Activated T-helper 1 cell treated with Interleukin-2 at 50 U/mL for 16 hours (primary cell): Measurements from ENCODE around the gene STKLD1.
"Not testable (repeated sequence)": the region's sequence is repeated elsewhere in the genome, so short reads cannot be mapped to it uniquely, and the experiment has no call there.

ENCODE experiments used
- DNase-seq: peaks from one replicate; pipeline ENCODE4 v3.0.0-alpha.2; 2020; ENCODE audit warnings: low read depth

STKLD1 gene

GRCh38 chr9:133386338-133386737 lies 10.2 kb downstream of the STKLD1 start:
- no peak for DNase-seq

- DNase-seq = no peak
These were observed 11.5 kb downstream of the STKLD1 start for GRCh38 chr9:133387680-133388079.

GRCh38 chr9:133389025-133389557 lies 12.9 kb downstream of the STKLD1 start:
- DNase-seq = no peak

GRCh38 chr9:133389562-133389961 lies 13.4 kb downstream of the STKLD1 start:
- no peak for DNase-seq

GRCh38 chr9:133390713-133391112 lies 14.5 kb downstream of the STKLD1 start:
- DNase-seq = no peak

GRCh38 chr9:133391449-133391848 lies 15.3 kb downstream of the STKLD1 start:
- DNase-seq = not testable (repeated sequence)

GRCh38 chr9:133392308-133392707 lies 16.1 kb downstream of the STKLD1 start:
- DNase-seq = not testable (repeated sequence)

- no peak for DNase-seq
These were observed 17.2 kb downstream of the STKLD1 start for GRCh38 chr9:133393399-133393798.

- DNase-seq = no peak
These were observed 18.6 kb downstream of the STKLD1 start for GRCh38 chr9:133394687-133395271.

GRCh38 chr9:133396952-133397351 lies 20.8 kb downstream of the STKLD1 start:
- no peak for DNase-seq

GRCh38 chr9:133397370-133397769 lies 21.2 kb downstream of the STKLD1 start:
- DNase-seq = no peak

GRCh38 chr9:133397895-133398294 lies 21.7 kb downstream of the STKLD1 start:
- no peak for DNase-seq

GRCh38 chr9:133400292-133400691 lies 24.1 kb downstream of the STKLD1 start:
- no peak for DNase-seq

GRCh38 chr9:133401588-133401987 lies 25.4 kb downstream of the STKLD1 start:
- DNase-seq = no peak

GRCh38 chr9:133402689-133403088 lies 26.5 kb downstream of the STKLD1 start:
- DNase-seq = no peak

- peak; percentile 38 for DNase-seq
These were observed 27.7 kb downstream of the STKLD1 start for GRCh38 chr9:133403766-133404453.

GRCh38 chr9:133404454-133405002 lies 28.4 kb downstream of the STKLD1 start:
- DNase-seq = no peak

- no peak for DNase-seq
These were observed 29.6 kb downstream of the STKLD1 start for GRCh38 chr9:133405508-133406438.

GRCh38 chr9:133406480-133407307 lies 30.5 kb downstream of the STKLD1 start:
- peak; percentile 63 for DNase-seq

GRCh38 chr9:133408042-133408441 lies 31.9 kb downstream of the STKLD1 start:
- no peak for DNase-seq

GRCh38 chr9:133415170-133415569 lies 39.0 kb downstream of the STKLD1 start:
- DNase-seq = no peak
